OCI-LY3 (cell line): ENCODE results near the gene ADSS1.
A peak's percentile ranks its signal among the peaks of the same experiment; 100 is the strongest.

ENCODE experiments used
- H2AFZ ChIP-seq: fragments of 200-600, 300-600 bp; shearing (Covaris generic); 2 replicates; pipeline ENCODE4 v1.6.0; 2014; ENCODE audit warnings: antibody characterized with exemption, low read depth, low read length
- H3K27ac ChIP-seq: fragments of 200-600, 300-600 bp; sonication (generic); 2 replicates; pipeline ENCODE4 v1.5.1; 2014; ENCODE audit warnings: mild to moderate bottlenecking, low read length, moderate library complexity, mixed read lengths
- H3K27me3 ChIP-seq: fragments of 200-600, 300-600 bp; sonication (generic); 2 replicates; pipeline ENCODE4 v1.6.1; 2014; ENCODE audit warnings: low read depth, low read length, mixed read lengths
- H3K36me3 ChIP-seq: fragments of 200-600, 300-600 bp; sonication (generic); replicated peaks from 2 replicates; pipeline ENCODE3; 2014; ENCODE audit warnings: low read depth, low read length, mixed read lengths
- H3K4me1 ChIP-seq: fragments of 300-600, 200-600 bp; sonication (generic); 2 replicates; pipeline ENCODE4 v1.6.1; 2014; ENCODE audit warnings: low read length, mixed read lengths
- H3K4me2 ChIP-seq: fragments of 200-600, 300-600 bp; sonication (generic); 2 replicates; pipeline ENCODE4 v1.6.1; 2014; ENCODE audit warnings: low read length, mixed read lengths
- H3K4me3 ChIP-seq: fragments of 300-600, 200-600 bp; sonication (generic); 2 replicates; pipeline ENCODE4 v1.5.1; 2014; ENCODE audit warnings: antibody characterized with exemption, mild to moderate bottlenecking, low read length, moderate library complexity
- H3K79me2 ChIP-seq: fragments of 300-600, 200-600 bp; shearing (Covaris generic); 2 replicates; pipeline ENCODE4 v1.6.1; 2014; ENCODE audit warnings: mild to moderate bottlenecking, low read length, mixed read lengths
- H3K9ac ChIP-seq: fragments of 300-600, 200-600 bp; shearing (Covaris generic); 2 replicates; pipeline ENCODE4 v1.6.0; 2014; ENCODE audit warnings: mild to moderate bottlenecking, low read length, moderate library complexity
- H3K9me3 ChIP-seq: fragments of 200-600, 300-600 bp; shearing (Covaris generic); 2 replicates; pipeline ENCODE4 v1.6.1; 2014; ENCODE audit warnings: low read length, mixed read lengths; ENCODE audit not compliant: insufficient read depth
- H4K20me1 ChIP-seq: fragments of 200-600, 300-600 bp; sonication (generic); 2 replicates; pipeline ENCODE4 v1.6.1; 2016; ENCODE audit warnings: low read length, mixed read lengths; ENCODE audit not compliant: insufficient read depth
- EZH2phosphoT487 ChIP-seq: fragments of 200-600 bp; shearing (Covaris generic); IDR thresholded peaks from 2 replicates; pipeline ENCODE4 v1.6.1; 2018; ENCODE audit warnings: antibody characterized with exemption, mixed run types, low read depth
- TF ChIP-seq, protein P1 (sequence below): fragments of 200-600, 300-600 bp; sonication (generic); IDR thresholded peaks from 2 replicates; pipeline ENCODE4 v1.5.1; 2014; ENCODE audit warnings: antibody characterized with exemption, low read length, low read depth

The ADSS1 gene

DNA sequence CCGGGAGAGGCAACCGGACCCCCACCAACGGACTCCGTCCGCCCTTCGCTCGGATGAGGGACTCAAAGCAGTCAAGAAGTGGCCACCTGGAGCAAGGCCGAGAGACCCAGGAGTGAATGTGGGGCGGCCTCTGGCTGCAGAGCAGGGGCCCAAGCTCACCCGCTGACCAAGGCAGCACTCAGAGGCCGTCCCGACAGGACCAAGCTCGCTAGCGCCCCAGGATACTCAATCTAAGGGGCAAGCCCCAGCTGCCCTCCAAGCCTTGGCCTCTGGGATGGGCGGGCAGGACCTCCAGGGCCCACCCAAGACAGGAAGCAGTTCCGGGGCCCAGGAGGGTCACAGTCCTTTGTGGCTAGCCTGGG, 70.6 kb downstream of the ADSS1 start:
- Histone ChIP-seq H3K79me2 (peaks cover 56% of the 10 kb centered on the region), H2AFZ (no peak overlapping the region), H3K9ac (peak overlapping the region; percentile 93), H3K4me1 (peaks cover 29% of the 10 kb centered on the region), H4K20me1 (peaks cover 49% of the 10 kb centered on the region), H3K36me3 (peaks cover 7% of the 10 kb centered on the region), H3K27ac (peak overlapping the region; percentile 30), H3K4me2 (peak overlapping the region; percentile 78), H3K4me3 (peak overlapping the region; percentile 99), H3K27me3 (peaks cover 26% of the 10 kb centered on the region), H3K9me3 (no peaks in the 10 kb centered on the region)
- no peak for TF ChIP-seq EZH2phosphoT487
- TF ChIP-seq, protein P1, sequence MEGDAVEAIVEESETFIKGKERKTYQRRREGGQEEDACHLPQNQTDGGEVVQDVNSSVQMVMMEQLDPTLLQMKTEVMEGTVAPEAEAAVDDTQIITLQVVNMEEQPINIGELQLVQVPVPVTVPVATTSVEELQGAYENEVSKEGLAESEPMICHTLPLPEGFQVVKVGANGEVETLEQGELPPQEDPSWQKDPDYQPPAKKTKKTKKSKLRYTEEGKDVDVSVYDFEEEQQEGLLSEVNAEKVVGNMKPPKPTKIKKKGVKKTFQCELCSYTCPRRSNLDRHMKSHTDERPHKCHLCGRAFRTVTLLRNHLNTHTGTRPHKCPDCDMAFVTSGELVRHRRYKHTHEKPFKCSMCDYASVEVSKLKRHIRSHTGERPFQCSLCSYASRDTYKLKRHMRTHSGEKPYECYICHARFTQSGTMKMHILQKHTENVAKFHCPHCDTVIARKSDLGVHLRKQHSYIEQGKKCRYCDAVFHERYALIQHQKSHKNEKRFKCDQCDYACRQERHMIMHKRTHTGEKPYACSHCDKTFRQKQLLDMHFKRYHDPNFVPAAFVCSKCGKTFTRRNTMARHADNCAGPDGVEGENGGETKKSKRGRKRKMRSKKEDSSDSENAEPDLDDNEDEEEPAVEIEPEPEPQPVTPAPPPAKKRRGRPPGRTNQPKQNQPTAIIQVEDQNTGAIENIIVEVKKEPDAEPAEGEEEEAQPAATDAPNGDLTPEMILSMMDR, result no peak

GRCh38 chr14:104794993-104795780, 71.2 kb downstream of the ADSS1 start, which contains the start of gene AKT1:
AKT1 (minus strand) TSS chr14:104795748; CDS start chr14:104792643, 3,105 bp downstream.
- no peak for TF ChIP-seq EZH2phosphoT487
- TF ChIP-seq, protein P1, result no peak
- Histone ChIP-seq H3K9ac (peak within 1 kb of the TSS; percentile 93), H2AFZ (peak within 1 kb of the TSS; percentile 19; the same call in 1 of the 2 replicates), H3K36me3 (peaks cover 7% of the 10 kb centered on the region), H3K79me2 (peaks cover 52% of the 10 kb centered on the region), H3K27me3 (peaks cover 32% of the 10 kb centered on the region), H3K27ac (peak within 1 kb of the TSS; percentile 30), H4K20me1 (peaks cover 44% of the 10 kb centered on the region), H3K4me1 (peaks cover 34% of the 10 kb centered on the region), H3K4me3 (peak within 1 kb of the TSS; percentile 99), H3K4me2 (peak within 1 kb of the TSS; percentile 89), H3K9me3 (no peaks in the 10 kb centered on the region)

DNA sequence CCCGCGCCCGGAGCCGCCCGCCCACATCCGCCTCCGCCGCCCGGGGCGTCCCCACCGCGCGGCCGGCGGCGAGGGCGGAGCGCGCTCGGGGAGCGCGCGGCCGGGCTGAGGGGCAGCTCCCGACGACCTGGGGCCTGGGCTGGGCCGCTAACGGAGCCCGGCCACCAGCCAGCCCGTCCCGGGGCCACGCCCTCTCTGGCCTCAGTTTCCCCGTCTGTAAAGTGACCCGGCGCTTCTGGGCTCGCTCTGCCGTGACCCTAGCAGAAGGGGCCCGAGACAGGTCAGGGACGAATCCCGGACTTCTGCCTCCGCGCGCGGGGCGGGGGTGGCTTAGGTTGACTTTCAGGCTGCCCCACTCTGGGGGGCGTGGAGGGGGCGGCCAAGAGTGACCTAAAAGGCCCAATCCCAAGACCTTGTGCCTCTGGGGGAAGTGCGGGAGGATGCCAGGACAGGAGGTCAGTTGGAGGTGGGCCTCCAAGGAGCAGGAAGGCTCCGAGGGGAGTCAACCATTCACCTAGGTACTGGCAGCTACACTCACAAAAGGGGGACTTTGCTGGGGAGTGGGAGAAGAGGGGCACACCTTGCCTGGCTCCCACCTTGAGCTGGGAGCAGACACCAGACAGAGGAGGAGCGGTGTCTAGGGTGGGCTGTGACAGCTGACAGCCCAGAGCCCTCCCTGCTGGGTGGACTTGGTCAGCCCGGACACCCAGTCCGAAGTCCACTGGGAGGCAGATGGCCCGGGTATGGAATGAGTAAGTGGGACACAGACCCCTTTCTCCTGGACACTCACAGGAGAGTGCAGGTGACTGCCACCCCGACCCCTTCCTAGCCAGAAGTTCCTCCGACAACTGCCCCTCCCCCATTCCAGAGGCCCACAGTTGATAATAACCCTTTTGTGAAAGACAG, 72.0 kb downstream of the ADSS1 start:
- H3K36me3 ChIP-seq, result peaks cover 4% of the 10 kb centered on the region
- H3K9ac ChIP-seq, result peak overlapping the region; percentile 84
- peaks cover 34% of the 10 kb centered on the region for H3K4me1 ChIP-seq
- TF ChIP-seq, protein P1, result no peak
- TF ChIP-seq EZH2phosphoT487, result no peak
- H3K27me3 ChIP-seq, result peaks cover 34% of the 10 kb centered on the region
- H3K4me3 ChIP-seq, result peak overlapping the region; percentile 79
- H3K4me2 ChIP-seq, result peak overlapping the region; percentile 89
- 0 out of 2 replicates have a peak overlapping the region, but pooled peaks have one; percentile 12 for H3K27ac ChIP-seq
- peaks cover 44% of the 10 kb centered on the region for H3K79me2 ChIP-seq
- H2AFZ ChIP-seq, result peak overlapping the region; percentile 19; the same call in 1 of the 2 replicates
- no peaks in the 10 kb centered on the region for H3K9me3 ChIP-seq
- H4K20me1 ChIP-seq, result peaks cover 37% of the 10 kb centered on the region

- peak overlapping the region; percentile 89 for H3K4me2 ChIP-seq
- H3K9ac ChIP-seq, result no peak overlapping the region
- H3K4me1 ChIP-seq, result peaks cover 40% of the 10 kb centered on the region
- no peak overlapping the region for H2AFZ ChIP-seq
- H3K4me3 ChIP-seq, result no peak overlapping the region; the same call in 1 of the 2 replicates
- H3K27ac ChIP-seq, result no peak overlapping the region
- TF ChIP-seq, protein P1, result no peak
- TF ChIP-seq EZH2phosphoT487, result no peak
- peaks cover 38% of the 10 kb centered on the region for H3K27me3 ChIP-seq
- peaks cover 4% of the 10 kb centered on the region for H3K36me3 ChIP-seq
- H3K9me3 ChIP-seq, result no peaks in the 10 kb centered on the region
- H3K79me2 ChIP-seq, result peaks cover 37% of the 10 kb centered on the region
- peaks cover 30% of the 10 kb centered on the region for H4K20me1 ChIP-seq
Observed at GRCh38 chr14:104796687-104797081, 72.7 kb downstream of the ADSS1 start.
